ENCODE results near the gene TAC4. TPM values are rescaled to one million over a fixed set of nuclear protein-coding genes. Genes with fewer than 3 reads are reported as not detected.
A peak's percentile ranks its signal among the peaks of the same experiment; 100 is the strongest.

The TAC4 gene
- total and polyA plus RNA-seq, 2 experiments from 2014 or later, result not detected

DNA sequence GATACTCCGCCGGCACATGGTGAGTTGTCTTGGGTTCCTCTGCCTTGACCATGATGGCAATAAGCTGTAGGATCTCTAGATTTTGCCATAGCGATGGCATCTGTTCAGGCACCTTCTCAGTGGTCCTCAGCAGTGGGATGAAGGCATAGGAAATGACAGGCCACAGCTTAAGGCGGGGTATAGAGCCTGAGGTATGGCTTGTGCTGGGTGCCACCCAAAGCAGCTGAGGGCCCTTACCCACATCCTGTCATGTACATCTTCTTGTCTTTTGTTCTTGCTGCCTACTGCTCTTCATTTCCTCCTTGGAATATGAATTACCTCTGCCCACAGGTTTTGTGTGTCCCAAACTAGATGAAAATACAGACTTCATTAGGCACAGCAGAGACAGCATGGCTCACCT, 29.9 kb downstream of the TAC4 start:
- no peak for DNase-seq (ENCODE audit: low spot score)
- no peaks in the 10 kb centered on the region for H3K27me3 ChIP-seq
- no peak overlapping the region for H3K4me3 ChIP-seq
- no peaks in the 10 kb centered on the region for H3K4me1 ChIP-seq (ENCODE audit: insufficient read depth)
- peaks cover 7% of the 10 kb centered on the region for H3K79me2 ChIP-seq
- H3K9me3 ChIP-seq (ENCODE audit: low read depth), result no peaks in the 10 kb centered on the region
- no peaks in the 10 kb centered on the region for H3K36me3 ChIP-seq (replicated peaks; ENCODE audit: insufficient read depth, low read depth)
- H2AFZ ChIP-seq, result no peak overlapping the region
- TF ChIP-seq EZH2 (IDR thresholded peaks at IDR 0.05; ENCODE audit: borderline replicate concordance), result no peak
- no peak for TF ChIP-seq EZH2phosphoT487 (IDR thresholded peaks at IDR 0.05; ENCODE audit: low read depth, severe bottlenecking, unreplicated experiment)
- TF ChIP-seq CTCF (IDR thresholded peaks at IDR 0.05; ENCODE audit: poor library complexity), result no peak
- no peak overlapping the region for H3K4me2 ChIP-seq
- H4K20me1 ChIP-seq (ENCODE audit: insufficient read depth, poor library complexity, severe bottlenecking), result no peaks in the 10 kb centered on the region
- 98% methylated on average over 4 of the region's 4 CpGs for WGBS (ENCODE audit: low lambda C conversion rate, missing lambda C conversion rate)
- H3K27ac ChIP-seq, result no peak overlapping the region
- H3K9me2 ChIP-seq (replicated peaks; ENCODE audit: insufficient read depth), result no peaks in the 10 kb centered on the region

GRCh38 chr17:49815761-49816281, 32.0 kb downstream of the TAC4 start:
- no peak overlapping the region for H3K27ac ChIP-seq
- H3K79me2 ChIP-seq, result peaks cover 7% of the 10 kb centered on the region
- no peaks in the 10 kb centered on the region for H3K9me2 ChIP-seq (replicated peaks; ENCODE audit: insufficient read depth)
- no peak overlapping the region for H3K4me3 ChIP-seq
- H2AFZ ChIP-seq, result no peak overlapping the region
- no peak for DNase-seq (ENCODE audit: low spot score)
- TF ChIP-seq EZH2phosphoT487 (IDR thresholded peaks at IDR 0.05; ENCODE audit: low read depth, severe bottlenecking, unreplicated experiment) (no peak), EZH2 (IDR thresholded peaks at IDR 0.05; ENCODE audit: borderline replicate concordance) (no peak), CTCF (IDR thresholded peaks at IDR 0.05; ENCODE audit: poor library complexity) (no peak)
- H4K20me1 ChIP-seq (ENCODE audit: insufficient read depth, poor library complexity, severe bottlenecking), result no peaks in the 10 kb centered on the region
- H3K36me3 ChIP-seq (replicated peaks; ENCODE audit: insufficient read depth, low read depth), result no peaks in the 10 kb centered on the region
- H3K4me2 ChIP-seq, result no peak overlapping the region
- no peaks in the 10 kb centered on the region for H3K9me3 ChIP-seq (ENCODE audit: low read depth)
- WGBS (ENCODE audit: low lambda C conversion rate, missing lambda C conversion rate), result 53% methylated on average over 9 of the region's 9 CpGs
- H3K4me1 ChIP-seq (ENCODE audit: insufficient read depth), result no peaks in the 10 kb centered on the region
- no peaks in the 10 kb centered on the region for H3K27me3 ChIP-seq

- Histone ChIP-seq H3K27ac (no peak overlapping the region), H3K4me2 (peak overlapping the region; percentile 52), H4K20me1 (ENCODE audit: insufficient read depth, poor library complexity, severe bottlenecking) (no peaks in the 10 kb centered on the region), H3K9me3 (ENCODE audit: low read depth) (no peaks in the 10 kb centered on the region), H3K9me2 (replicated peaks; ENCODE audit: insufficient read depth) (no peaks in the 10 kb centered on the region), H3K79me2 (peaks cover 7% of the 10 kb centered on the region), H3K4me1 (ENCODE audit: insufficient read depth) (no peaks in the 10 kb centered on the region), H3K4me3 (no peak overlapping the region), H3K36me3 (replicated peaks; ENCODE audit: insufficient read depth, low read depth) (no peaks in the 10 kb centered on the region), H3K27me3 (no peaks in the 10 kb centered on the region), H2AFZ (no peak overlapping the region)
- 72% methylated on average over 4 of the region's 4 CpGs for WGBS (ENCODE audit: low lambda C conversion rate, missing lambda C conversion rate)
- TF ChIP-seq EZH2 (IDR thresholded peaks at IDR 0.05; ENCODE audit: borderline replicate concordance), result no peak
- no peak for TF ChIP-seq EZH2phosphoT487 (IDR thresholded peaks at IDR 0.05; ENCODE audit: low read depth, severe bottlenecking, unreplicated experiment)
- no peak for TF ChIP-seq CTCF (IDR thresholded peaks at IDR 0.05; ENCODE audit: poor library complexity)
- DNase-seq (ENCODE audit: low spot score), result no peak
Observed at GRCh38 chr17:49814781-49815529, 32.9 kb downstream of the TAC4 start.

All from hepatocyte (in vitro differentiated cells).